Fibroblast of skin of right biceps (primary cell): Measurements from ENCODE around the gene TDRD7.
"Not testable (repeated sequence)": the region's sequence is repeated elsewhere in the genome, so short reads cannot be mapped to it uniquely, and the experiment has no call there.

Experiments used
- DNase-seq: peaks from one replicate; pipeline ENCODE4 v3.0.0-alpha.2; 2013

TDRD7 gene

GRCh38 chr9:97479496-97480159 is 67.7 kb downstream of the TDRD7 start:
- no peak for DNase-seq

- no peak for DNase-seq
Measured at GRCh38 chr9:97480174-97480573, 68.3 kb downstream of the TDRD7 start.

- DNase-seq: no peak
Measured at GRCh38 chr9:97480749-97481148, 68.9 kb downstream of the TDRD7 start.

DNA sequence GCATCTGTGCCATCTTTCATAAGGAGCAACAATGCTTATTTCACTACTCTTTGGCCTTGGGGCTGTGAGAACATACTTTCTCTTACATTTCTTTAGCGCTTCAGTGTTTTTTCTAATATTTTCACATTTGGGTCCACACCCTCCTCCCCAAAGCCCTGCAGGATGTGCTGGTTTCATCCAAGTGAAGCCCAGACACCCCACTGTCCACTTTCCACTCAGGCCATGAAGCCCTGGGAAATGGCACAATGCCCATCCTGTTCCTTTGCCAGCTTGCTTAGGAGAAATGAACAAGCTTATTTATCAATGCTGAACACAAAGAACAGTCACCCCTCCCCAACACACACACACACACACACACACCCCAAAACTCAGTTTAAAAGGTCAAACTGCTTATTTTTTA is 72.2 kb downstream of the TDRD7 start:
- DNase-seq: no peak

- DNase-seq: peak; percentile 15
Measured at GRCh38 chr9:97487107-97487506, 75.2 kb downstream of the TDRD7 start.

DNA sequence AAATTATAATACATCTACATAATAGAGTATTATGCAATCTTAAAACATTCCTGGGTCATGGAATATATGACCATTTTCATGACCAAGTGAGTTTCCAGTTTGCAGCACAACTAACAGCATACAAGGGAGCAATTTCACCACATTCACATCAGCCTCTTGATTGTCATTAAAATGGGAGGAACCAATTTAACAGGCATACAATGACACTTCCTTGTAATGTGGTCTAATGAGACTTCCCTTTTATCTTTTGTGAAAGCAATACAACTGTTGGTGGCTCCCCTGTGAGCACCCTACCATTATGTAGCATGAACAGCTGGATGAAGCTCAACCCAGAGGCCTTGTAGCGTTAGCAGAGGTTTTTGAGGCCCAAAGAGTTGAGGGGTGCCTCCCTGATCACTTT is 76.0 kb downstream of the TDRD7 start:
- DNase-seq: no peak

DNA sequence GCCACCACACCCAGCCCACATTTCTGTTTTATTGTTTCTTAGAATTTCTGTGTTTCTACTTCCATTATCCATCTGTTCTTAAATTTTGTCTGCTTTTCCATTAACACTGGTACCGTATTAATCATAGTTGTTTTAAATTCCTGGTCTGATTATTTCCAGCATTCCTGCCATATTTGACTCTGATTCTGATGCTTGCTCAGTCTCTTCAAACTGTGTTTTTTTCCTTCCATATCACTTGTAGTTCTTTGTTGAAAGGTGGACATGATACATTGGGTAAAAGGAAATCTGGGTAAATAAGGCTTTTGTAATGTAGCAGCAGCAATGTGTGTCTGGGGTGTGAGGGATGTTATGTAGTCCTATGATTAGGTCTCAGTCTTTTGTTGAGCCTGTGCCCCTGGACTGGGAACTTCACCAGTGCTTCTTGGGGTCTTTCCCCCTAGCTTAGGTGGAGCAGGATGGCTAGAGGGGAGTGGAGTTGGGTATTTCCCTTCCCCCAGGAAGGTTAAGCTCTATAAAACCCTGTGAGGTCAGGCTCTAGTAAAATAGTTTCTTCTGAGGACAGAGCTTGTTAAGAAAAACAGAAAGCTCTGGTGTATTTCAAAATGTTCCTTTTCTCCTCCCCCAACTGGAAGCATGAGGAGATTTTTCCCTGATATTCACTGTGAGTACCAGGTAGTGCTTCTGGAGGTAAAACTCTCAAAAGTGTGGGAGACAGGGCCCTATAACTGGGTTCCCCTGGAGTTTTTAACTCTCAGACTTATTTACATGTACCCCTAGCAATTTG is 79.5 kb downstream of the TDRD7 start:
- no peak for DNase-seq

GRCh38 chr9:97497558-97498375 is 85.9 kb downstream of the TDRD7 start:
- not testable (repeated sequence) for DNase-seq

DNA sequence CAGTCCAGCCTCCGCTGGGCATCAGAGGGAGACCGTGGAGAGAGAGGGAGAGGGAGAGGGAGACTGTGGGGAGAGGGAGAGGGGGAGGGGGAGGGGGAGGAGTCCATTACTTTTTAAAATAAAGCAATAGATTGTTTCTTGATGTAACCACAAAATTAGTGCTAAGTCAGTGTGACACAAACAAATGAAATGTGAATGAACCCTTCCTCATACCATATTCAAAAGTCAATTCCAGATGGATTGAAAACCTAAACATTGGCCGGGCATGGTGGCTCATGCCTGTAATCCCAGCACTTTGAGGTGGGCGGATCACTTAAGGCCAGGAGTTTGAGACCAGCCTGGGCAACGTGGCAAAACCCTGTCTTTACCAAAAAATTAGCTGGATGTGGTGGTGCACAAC is 87.0 kb downstream of the TDRD7 start:
- DNase-seq: not testable (repeated sequence)

DNA sequence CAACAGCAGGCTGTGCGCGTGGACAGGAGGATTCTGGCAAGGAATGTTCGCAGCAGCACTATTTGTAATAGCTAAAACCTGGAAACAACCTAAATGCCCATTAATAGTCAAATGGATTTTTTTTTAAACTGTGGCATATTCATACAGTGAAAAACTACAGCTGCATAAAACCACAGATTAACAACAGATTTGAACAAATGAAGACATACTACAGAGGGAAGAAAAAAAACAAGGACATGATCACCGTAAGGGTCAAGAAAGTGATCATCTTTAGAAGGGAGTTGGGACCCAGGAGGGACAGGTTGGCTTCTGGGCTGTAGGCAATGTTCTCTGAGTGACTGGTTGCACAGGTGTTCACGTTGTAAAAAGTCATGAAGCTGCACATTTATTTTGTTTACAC is 88.4 kb downstream of the TDRD7 start:
- DNase-seq: no peak

- DNase-seq: no peak
Measured at GRCh38 chr9:97500765-97501176, 88.9 kb downstream of the TDRD7 start.

- DNase-seq: peak; percentile 33
Measured at GRCh38 chr9:97501177-97501971, 89.5 kb downstream of the TDRD7 start, which contains the start of gene TMOD1. TMOD1 (plus strand) TSS chr9:97501666; CDS start chr9:97524189, 22,523 bp downstream.

GRCh38 chr9:97501972-97502221 is 90.0 kb downstream of the TDRD7 start:
- DNase-seq: no peak

DNA sequence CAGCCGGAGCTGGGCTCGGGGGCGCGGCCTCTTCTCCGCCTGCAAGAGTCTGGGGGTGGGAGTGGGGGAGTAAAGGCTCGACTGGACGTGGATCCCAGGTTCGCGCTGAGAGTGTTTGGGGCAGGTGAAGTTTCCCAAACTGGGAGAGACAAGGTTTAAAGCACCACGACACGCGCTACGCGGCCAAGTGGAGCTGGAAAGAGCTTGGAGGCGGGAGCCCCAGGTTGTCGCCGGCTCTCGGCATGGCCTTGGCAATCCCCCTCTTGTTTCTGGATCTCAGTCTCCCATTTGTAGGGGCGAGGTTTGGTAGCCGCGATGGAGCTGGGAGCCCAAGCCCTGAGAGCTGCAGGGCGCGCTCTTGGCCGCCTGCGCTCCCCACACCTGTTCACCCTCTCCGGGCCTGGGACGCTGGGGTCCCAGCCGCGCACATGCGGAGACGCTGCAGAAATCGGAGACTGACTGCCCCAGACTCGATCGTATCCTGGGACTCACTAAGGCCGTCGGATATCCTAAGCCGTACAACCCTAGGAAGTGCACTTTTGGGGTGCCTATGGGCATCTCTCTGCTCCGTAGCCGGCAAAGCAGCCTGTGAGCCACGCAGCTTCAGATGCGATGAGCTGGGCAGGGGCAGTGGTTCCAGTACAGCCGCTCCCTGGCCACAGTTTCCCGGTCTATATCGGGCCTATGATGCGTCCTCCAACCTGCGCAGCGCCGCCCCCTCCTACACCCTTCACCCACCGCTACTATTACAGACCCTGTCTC is 90.5 kb downstream of the TDRD7 start:
- no peak for DNase-seq

GRCh38 chr9:97502984-97503861 is 91.3 kb downstream of the TDRD7 start:
- DNase-seq: no peak

- DNase-seq: no peak
Measured at GRCh38 chr9:97503862-97504210, 91.9 kb downstream of the TDRD7 start.

- no peak for DNase-seq
Measured at GRCh38 chr9:97504381-97505216, 92.7 kb downstream of the TDRD7 start.

- no peak for DNase-seq
Measured at GRCh38 chr9:97505845-97506244, 93.9 kb downstream of the TDRD7 start.

DNA sequence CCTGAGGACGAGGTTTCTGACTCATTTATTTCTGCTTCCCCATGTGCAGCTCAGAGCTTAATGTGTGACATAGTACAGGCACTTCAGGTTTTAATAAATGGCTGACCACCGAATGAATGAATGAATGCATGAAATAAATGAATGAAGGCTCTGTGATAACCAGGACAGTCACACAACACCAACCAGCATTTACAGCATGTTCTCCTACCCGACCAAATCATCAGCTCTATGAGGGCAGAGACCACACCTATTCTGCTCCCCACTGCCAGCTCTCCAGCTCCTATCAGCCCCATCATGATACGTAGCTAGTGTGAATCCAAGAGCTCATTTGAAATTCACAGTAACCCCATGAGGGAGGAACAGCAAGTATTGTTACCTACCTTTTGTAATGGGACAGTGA is 94.4 kb downstream of the TDRD7 start:
- DNase-seq: no peak

GRCh38 chr9:97506787-97507186 is 94.9 kb downstream of the TDRD7 start:
- DNase-seq: no peak
